Measurements from ENCODE around the gene EI24. TPM values are rescaled to one million over a fixed set of nuclear protein-coding genes. Genes with fewer than 3 reads are reported as not detected.

EI24 gene
- total and polyA plus RNA-seq, 4 donors: 64.9 to 288 (median 203) TPM

DNA sequence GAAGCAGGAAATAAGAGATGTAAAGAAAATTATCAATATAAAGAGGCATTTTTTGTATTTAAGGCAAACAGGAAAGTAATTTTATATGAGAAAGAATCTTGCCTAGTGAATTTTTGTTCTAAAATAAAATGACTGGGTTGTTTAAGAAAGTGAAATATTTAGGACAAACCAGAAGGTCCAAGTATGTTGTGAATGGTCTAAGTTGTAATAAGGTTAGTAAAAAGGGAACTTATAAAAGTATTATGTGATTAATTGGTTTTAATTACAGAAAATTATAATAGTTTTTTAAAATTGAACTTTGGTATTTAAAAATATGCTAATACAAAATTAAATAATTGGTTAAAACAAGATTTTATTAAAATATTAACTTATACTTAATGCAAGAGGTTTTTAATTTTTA is 26.6 kb upstream of the EI24 start:
- Histone ChIP-seq H3K36me3 (ENCODE audit: control insufficient read depth in 4 of 4, insufficient read depth in 3 of 4, low read depth in 1 of 4, low read length in 3 of 4) (no peaks in the 10 kb centered on the region), H3K9ac (ENCODE audit: low read depth in 1 of 2, low read length in 2 of 2) (no peak overlapping the region), H3K4me1 (ENCODE audit: control insufficient read depth in 4 of 4, insufficient read depth in 4 of 4, low read length in 3 of 4) (no peaks in the 10 kb centered on the region), H3K9me3 (ENCODE audit: control insufficient read depth in 4 of 4, low read length in 3 of 4) (peaks cover 0 to 4% (median 0%) of the 10 kb centered on the region in 4 donors), H3K27ac (ENCODE audit: low read depth in 1 of 2, low read length in 2 of 2) (no peak overlapping the region), H3K4me3 (ENCODE audit: low read depth in 1 of 3, low read length in 3 of 3) (no peak overlapping the region), H3K27me3 (ENCODE audit: control insufficient read depth in 4 of 4, insufficient read depth in 4 of 4, low read length in 3 of 4) (no peaks in the 10 kb centered on the region)
- TF ChIP-seq, protein P1, sequence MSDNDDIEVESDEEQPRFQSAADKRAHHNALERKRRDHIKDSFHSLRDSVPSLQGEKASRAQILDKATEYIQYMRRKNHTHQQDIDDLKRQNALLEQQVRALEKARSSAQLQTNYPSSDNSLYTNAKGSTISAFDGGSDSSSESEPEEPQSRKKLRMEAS (IDR thresholded peaks at IDR 0.05): no peak
- TF ChIP-seq SP1 (IDR thresholded peaks at IDR 0.05) (no peak), HNF4G (IDR thresholded peaks at IDR 0.05) (no peak), RXRA (IDR thresholded peaks at IDR 0.05) (no peak), HNF4A (conservative IDR thresholded peaks at IDR 0.05) (no peak), YY1 (IDR thresholded peaks at IDR 0.05) (no peak), EGR1 (IDR thresholded peaks at IDR 0.05; ENCODE audit: low read depth in 2 of 2) (no peak), FOXA2 (IDR thresholded peaks at IDR 0.05) (no peak), RAD21 (IDR thresholded peaks at IDR 0.05) (no peak), FOXA1 (IDR thresholded peaks at IDR 0.05) (no peak), GABPA (IDR thresholded peaks at IDR 0.05 in 1 of 2, conservative IDR thresholded peaks at IDR 0.05 in 1 of 2) (no peak)
- TF ChIP-seq, protein P2, sequence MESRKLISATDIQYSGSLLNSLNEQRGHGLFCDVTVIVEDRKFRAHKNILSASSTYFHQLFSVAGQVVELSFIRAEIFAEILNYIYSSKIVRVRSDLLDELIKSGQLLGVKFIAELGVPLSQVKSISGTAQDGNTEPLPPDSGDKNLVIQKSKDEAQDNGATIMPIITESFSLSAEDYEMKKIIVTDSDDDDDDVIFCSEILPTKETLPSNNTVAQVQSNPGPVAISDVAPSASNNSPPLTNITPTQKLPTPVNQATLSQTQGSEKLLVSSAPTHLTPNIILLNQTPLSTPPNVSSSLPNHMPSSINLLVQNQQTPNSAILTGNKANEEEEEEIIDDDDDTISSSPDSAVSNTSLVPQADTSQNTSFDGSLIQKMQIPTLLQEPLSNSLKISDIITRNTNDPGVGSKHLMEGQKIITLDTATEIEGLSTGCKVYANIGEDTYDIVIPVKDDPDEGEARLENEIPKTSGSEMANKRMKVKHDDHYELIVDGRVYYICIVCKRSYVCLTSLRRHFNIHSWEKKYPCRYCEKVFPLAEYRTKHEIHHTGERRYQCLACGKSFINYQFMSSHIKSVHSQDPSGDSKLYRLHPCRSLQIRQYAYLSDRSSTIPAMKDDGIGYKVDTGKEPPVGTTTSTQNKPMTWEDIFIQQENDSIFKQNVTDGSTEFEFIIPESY (IDR thresholded peaks at IDR 0.05): no peak
- TF ChIP-seq, protein P3, sequence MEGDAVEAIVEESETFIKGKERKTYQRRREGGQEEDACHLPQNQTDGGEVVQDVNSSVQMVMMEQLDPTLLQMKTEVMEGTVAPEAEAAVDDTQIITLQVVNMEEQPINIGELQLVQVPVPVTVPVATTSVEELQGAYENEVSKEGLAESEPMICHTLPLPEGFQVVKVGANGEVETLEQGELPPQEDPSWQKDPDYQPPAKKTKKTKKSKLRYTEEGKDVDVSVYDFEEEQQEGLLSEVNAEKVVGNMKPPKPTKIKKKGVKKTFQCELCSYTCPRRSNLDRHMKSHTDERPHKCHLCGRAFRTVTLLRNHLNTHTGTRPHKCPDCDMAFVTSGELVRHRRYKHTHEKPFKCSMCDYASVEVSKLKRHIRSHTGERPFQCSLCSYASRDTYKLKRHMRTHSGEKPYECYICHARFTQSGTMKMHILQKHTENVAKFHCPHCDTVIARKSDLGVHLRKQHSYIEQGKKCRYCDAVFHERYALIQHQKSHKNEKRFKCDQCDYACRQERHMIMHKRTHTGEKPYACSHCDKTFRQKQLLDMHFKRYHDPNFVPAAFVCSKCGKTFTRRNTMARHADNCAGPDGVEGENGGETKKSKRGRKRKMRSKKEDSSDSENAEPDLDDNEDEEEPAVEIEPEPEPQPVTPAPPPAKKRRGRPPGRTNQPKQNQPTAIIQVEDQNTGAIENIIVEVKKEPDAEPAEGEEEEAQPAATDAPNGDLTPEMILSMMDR (IDR thresholded peaks at IDR 0.05; ENCODE audit: low read depth, low read length, missing input control): no peak
- TF ChIP-seq, protein P4, sequence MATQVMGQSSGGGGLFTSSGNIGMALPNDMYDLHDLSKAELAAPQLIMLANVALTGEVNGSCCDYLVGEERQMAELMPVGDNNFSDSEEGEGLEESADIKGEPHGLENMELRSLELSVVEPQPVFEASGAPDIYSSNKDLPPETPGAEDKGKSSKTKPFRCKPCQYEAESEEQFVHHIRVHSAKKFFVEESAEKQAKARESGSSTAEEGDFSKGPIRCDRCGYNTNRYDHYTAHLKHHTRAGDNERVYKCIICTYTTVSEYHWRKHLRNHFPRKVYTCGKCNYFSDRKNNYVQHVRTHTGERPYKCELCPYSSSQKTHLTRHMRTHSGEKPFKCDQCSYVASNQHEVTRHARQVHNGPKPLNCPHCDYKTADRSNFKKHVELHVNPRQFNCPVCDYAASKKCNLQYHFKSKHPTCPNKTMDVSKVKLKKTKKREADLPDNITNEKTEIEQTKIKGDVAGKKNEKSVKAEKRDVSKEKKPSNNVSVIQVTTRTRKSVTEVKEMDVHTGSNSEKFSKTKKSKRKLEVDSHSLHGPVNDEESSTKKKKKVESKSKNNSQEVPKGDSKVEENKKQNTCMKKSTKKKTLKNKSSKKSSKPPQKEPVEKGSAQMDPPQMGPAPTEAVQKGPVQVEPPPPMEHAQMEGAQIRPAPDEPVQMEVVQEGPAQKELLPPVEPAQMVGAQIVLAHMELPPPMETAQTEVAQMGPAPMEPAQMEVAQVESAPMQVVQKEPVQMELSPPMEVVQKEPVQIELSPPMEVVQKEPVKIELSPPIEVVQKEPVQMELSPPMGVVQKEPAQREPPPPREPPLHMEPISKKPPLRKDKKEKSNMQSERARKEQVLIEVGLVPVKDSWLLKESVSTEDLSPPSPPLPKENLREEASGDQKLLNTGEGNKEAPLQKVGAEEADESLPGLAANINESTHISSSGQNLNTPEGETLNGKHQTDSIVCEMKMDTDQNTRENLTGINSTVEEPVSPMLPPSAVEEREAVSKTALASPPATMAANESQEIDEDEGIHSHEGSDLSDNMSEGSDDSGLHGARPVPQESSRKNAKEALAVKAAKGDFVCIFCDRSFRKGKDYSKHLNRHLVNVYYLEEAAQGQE (IDR thresholded peaks at IDR 0.05): no peak
- DNase-seq (ENCODE audit: low spot score): no peak

DNA sequence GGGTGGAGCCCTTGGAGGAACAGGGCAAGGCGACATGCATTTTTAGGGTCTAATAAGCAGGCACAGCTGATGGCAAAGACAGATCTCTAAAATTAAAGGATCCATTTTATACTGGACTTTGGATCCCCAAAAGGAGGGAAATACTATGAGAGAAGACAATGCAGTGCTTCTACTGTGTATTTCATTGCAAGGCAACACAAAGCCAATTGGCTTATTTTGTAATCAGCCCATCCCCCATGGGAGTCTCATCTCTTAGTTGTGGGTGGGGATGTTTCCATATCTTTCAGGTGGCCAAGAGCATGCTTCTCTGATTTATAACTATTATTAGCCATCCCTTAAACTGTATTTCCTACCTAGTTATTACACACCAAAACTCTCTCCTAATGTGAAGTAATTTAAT is 18.5 kb upstream of the EI24 start:
- H3K4me1 ChIP-seq (ENCODE audit: control insufficient read depth in 4 of 4, insufficient read depth in 4 of 4, low read length in 3 of 4): no peaks in the 10 kb centered on the region
- no peak overlapping the region for H3K27ac ChIP-seq (ENCODE audit: low read depth in 1 of 2, low read length in 2 of 2)
- H3K36me3 ChIP-seq (ENCODE audit: control insufficient read depth in 4 of 4, insufficient read depth in 3 of 4, low read depth in 1 of 4, low read length in 3 of 4): no peaks in the 10 kb centered on the region
- peaks cover 17 to 29% (median 23%) of the 10 kb centered on the region in 4 donors for H3K9me3 ChIP-seq (ENCODE audit: control insufficient read depth in 4 of 4, low read length in 3 of 4)
- no peaks in the 10 kb centered on the region for H3K27me3 ChIP-seq (ENCODE audit: control insufficient read depth in 4 of 4, insufficient read depth in 4 of 4, low read length in 3 of 4)
- 96% methylated on average over 1 of the region's 1 CpG for WGBS
- no peak overlapping the region for H3K9ac ChIP-seq (ENCODE audit: low read depth in 1 of 2, low read length in 2 of 2)
- no peak for DNase-seq (ENCODE audit: low spot score)
- TF ChIP-seq, protein P4 (IDR thresholded peaks at IDR 0.05): no peak
- TF ChIP-seq YY1 (IDR thresholded peaks at IDR 0.05): no peak
- TF ChIP-seq FOXA1 (IDR thresholded peaks at IDR 0.05): no peak
- no peak for TF ChIP-seq HNF4G (IDR thresholded peaks at IDR 0.05)
- TF ChIP-seq EGR1 (IDR thresholded peaks at IDR 0.05; ENCODE audit: low read depth in 2 of 2): no peak
- TF ChIP-seq, protein P5, sequence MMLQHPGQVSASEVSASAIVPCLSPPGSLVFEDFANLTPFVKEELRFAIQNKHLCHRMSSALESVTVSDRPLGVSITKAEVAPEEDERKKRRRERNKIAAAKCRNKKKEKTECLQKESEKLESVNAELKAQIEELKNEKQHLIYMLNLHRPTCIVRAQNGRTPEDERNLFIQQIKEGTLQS (IDR thresholded peaks at IDR 0.05): no peak
- TF ChIP-seq FOXA2 (IDR thresholded peaks at IDR 0.05): no peak
- no peak for TF ChIP-seq RXRA (IDR thresholded peaks at IDR 0.05)
- TF ChIP-seq GABPA (IDR thresholded peaks at IDR 0.05 in 1 of 2, conservative IDR thresholded peaks at IDR 0.05 in 1 of 2): no peak
- TF ChIP-seq, protein P1 (IDR thresholded peaks at IDR 0.05): no peak
- H3K4me3 ChIP-seq (ENCODE audit: low read depth in 1 of 3, low read length in 3 of 3): no peak overlapping the region

All from liver (tissue), 9 donors.